A673 (cell line): ENCODE measurements around the gene ZNF428. TPM values are rescaled to one million over a fixed set of nuclear protein-coding genes. Genes with fewer than 3 reads are reported as not detected.
A peak's percentile ranks its signal among the peaks of the same experiment; 100 is the strongest.

Source experiments
- BruUV-seq: library from RNA; stranded (reverse); fragments of 400-500 nt; replicated peaks from 2 replicates; lab custom pipeline; 2021; lab: Mats Ljungman, UMichigan
- CTCF ChIA-PET: fragments of 300-600 bp; sonication (Branson Sonifier 250); formaldehyde crosslinking; loops from one replicate; lab custom pipeline; 2022; ENCODE audit warnings: antibody characterized with exemption; lab: Charles Lee
- POLR2A ChIA-PET: fragments of 300-600 bp; sonication (Branson Sonifier 250); formaldehyde crosslinking; loops from one replicate; lab custom pipeline; 2022; ENCODE audit warnings: antibody characterized with exemption; ENCODE audit not compliant: low non-redundant PET; lab: Charles Lee
- DNase-seq: peaks from one replicate; pipeline ENCODE4 v3.0.0-alpha.2; 2015; ENCODE audit warnings: low spot score
- H3K27ac ChIP-seq: fragments of 200-600 bp; sonication (generic); 2 replicates; pipeline ENCODE4 v1.5.1; 2016; ENCODE audit warnings: mixed run types, low read depth, mild to moderate bottlenecking, mixed read lengths, antibody characterized with exemption, low read length; ENCODE audit not compliant: poor library complexity, severe bottlenecking
- H3K27me3 ChIP-seq: fragments of 200-600 bp; sonication (generic); replicated peaks from 2 replicates; pipeline ENCODE4 v1.6.1; 2017; ENCODE audit warnings: mixed run types, low read depth, mild to moderate bottlenecking, mixed read lengths, antibody characterized with exemption, low read length; ENCODE audit not compliant: insufficient read depth, poor library complexity
- H3K36me3 ChIP-seq: fragments of 200-600 bp; sonication (generic); 2 replicates; pipeline ENCODE4 v1.6.1; 2016; ENCODE audit warnings: mixed run types, mild to moderate bottlenecking, mixed read lengths, antibody characterized with exemption, low read length; ENCODE audit not compliant: insufficient read depth, poor library complexity, severe bottlenecking
- H3K4me1 ChIP-seq: fragments of 200-600 bp; sonication (generic); 2 replicates; pipeline ENCODE4 v1.6.1; 2017; ENCODE audit warnings: mixed run types, mild to moderate bottlenecking, mixed read lengths, antibody characterized with exemption, low read length; ENCODE audit not compliant: insufficient read depth, poor library complexity, severe bottlenecking
- H3K4me3 ChIP-seq: fragments of 200-600 bp; sonication (generic); 2 replicates; pipeline ENCODE4 v1.5.1; 2016; ENCODE audit warnings: low read depth, mixed run types, mild to moderate bottlenecking, mixed read lengths, low read length; ENCODE audit not compliant: poor library complexity, severe bottlenecking
- H3K9me3 ChIP-seq: fragments of 200-600 bp; sonication (generic); 2 replicates; pipeline ENCODE4 v1.6.1; 2016; ENCODE audit warnings: mixed run types, low read depth, mild to moderate bottlenecking, mixed read lengths, antibody characterized with exemption, low read length; ENCODE audit not compliant: poor library complexity, severe bottlenecking
- CTCF ChIP-seq: fragments of 300-800, 200-600 bp; sonication (generic); conservative IDR thresholded peaks from 2 replicates; pipeline ENCODE4 v1.5.1; 2017; ENCODE audit warnings: low read depth, mild to moderate bottlenecking, antibody characterized with exemption, low read length, moderate library complexity, mixed read lengths
- EZH2 ChIP-seq: fragments of 200-600 bp; sonication (generic); IDR thresholded peaks from 2 replicates; pipeline ENCODE4 v1.6.1; 2017; ENCODE audit warnings: borderline replicate concordance, low read depth, mild to moderate bottlenecking, mixed read lengths, antibody characterized with exemption, low read length; ENCODE audit not compliant: poor library complexity, severe bottlenecking
- intact Hi-C: fragments of 100-400 bp; cut with micrococcal nuclease; formaldehyde crosslinking; loops from one replicate; pipeline ENCODE4 v1.10.0; 2022; ENCODE audit not compliant: unreplicated experiment
- total RNA-seq: library from RNA; stranded (reverse); gene quantifications from 2 replicates; pipeline ENCODE4 v1.2.3, GENCODE V29; 2021

Gene ZNF428
- total RNA-seq, 1 experiment from 2014 or later, result 65.7 TPM

- CTCF ChIA-PET, result no interaction called here
- POLR2A ChIA-PET, result no interaction called here
- BruUV-seq, result no TSS peak
- TF ChIP-seq CTCF (no peak), EZH2 (no peak)
- H3K27ac ChIP-seq, result peak overlapping the region; percentile 45
- no peaks in the 10 kb centered on the region for H3K9me3 ChIP-seq
- H3K4me3 ChIP-seq, result no peak overlapping the region
- H3K27me3 ChIP-seq, result no peaks in the 10 kb centered on the region
- peaks cover 6% of the 10 kb centered on the region for H3K36me3 ChIP-seq
- no peak for DNase-seq
- H3K4me1 ChIP-seq, result peaks cover 9% of the 10 kb centered on the region
- intact Hi-C loops, result no loop called here
These were observed 3.5 kb upstream of the ZNF428 start for GRCh38 chr19:43622956-43623355.

- Histone ChIP-seq H3K9me3 (no peaks in the 10 kb centered on the region), H3K4me1 (peaks cover 9% of the 10 kb centered on the region), H3K4me3 (no peak overlapping the region), H3K27ac (no peak overlapping the region), H3K36me3 (peaks cover 6% of the 10 kb centered on the region), H3K27me3 (no peaks in the 10 kb centered on the region)
- DNase-seq, result no peak
- TF ChIP-seq EZH2 (no peak), CTCF (no peak)
- ChIA-PET CTCF (no interaction called here), POLR2A (no interaction called here)
- no TSS peak for BruUV-seq
- intact Hi-C loops, result no loop called here
These were observed 2.6 kb upstream of the ZNF428 start for GRCh38 chr19:43622070-43622469.

- Histone ChIP-seq H3K27ac (peak overlapping the region; percentile 96), H3K4me3 (peak overlapping the region; percentile 60), H3K9me3 (no peaks in the 10 kb centered on the region), H3K36me3 (peaks cover 6% of the 10 kb centered on the region), H3K4me1 (peaks cover 9% of the 10 kb centered on the region), H3K27me3 (no peaks in the 10 kb centered on the region)
- TSS peak; percentile 73 for BruUV-seq
- CTCF ChIA-PET, result interaction anchor here (0.9 kb wide), 1 partner anchor 101 kb away, joined by 3 read pairs; no protein-coding TSS in a partner anchor
- intact Hi-C loops, result no loop called here
- POLR2A ChIA-PET, result no interaction called here
- DNase-seq, result no peak
- TF ChIP-seq EZH2 (no peak), CTCF (no peak)
These were observed 902 bp upstream of the ZNF428 start for GRCh38 chr19:43620061-43621001.
